Measurements from ENCODE around the gene DUSP28. TPM values are rescaled to one million over a fixed set of nuclear protein-coding genes. Genes with fewer than 3 reads are reported as not detected.

DUSP28 gene
- total and polyA plus RNA-seq, 10 of the 15 experiments (the other 5 are each of a cell fraction or from before 2014, with no cell fraction given) = 2.5 to 12.5 (median 6.4) TPM

- 0 out of 4 replicates have a peak, but pooled peaks cover 0 to 1% of the 10 kb centered on the region in 2 experiments for H3K36me3 ChIP-seq (ENCODE audit: control insufficient read depth in 2 of 2, insufficient read depth in 2 of 2, low read length in 1 of 2)
- peak overlapping the region; percentile 75 for H3K4me2 ChIP-seq (ENCODE audit: control insufficient read depth, insufficient read depth)
- TF ChIP-seq BCL11A (IDR thresholded peaks at IDR 0.05; ENCODE audit: low read depth, low read length) (no peak), NR2C1 (IDR thresholded peaks at IDR 0.05) (no peak), ZNF24 (IDR thresholded peaks at IDR 0.05) (no peak), SREBF2 (IDR thresholded peaks at IDR 0.05; ENCODE audit: low read length) (no peak), ZBTB33 (IDR thresholded peaks at IDR 0.05) (no peak), HDAC6 (IDR thresholded peaks at IDR 0.05; ENCODE audit: unreplicated experiment) (no peak), HDAC2 (IDR thresholded peaks at IDR 0.05) (no peak), ZBTB40 (IDR thresholded peaks at IDR 0.05; ENCODE audit: borderline replicate concordance) (no peak), PKNOX1 (IDR thresholded peaks at IDR 0.05) (no peak)
- FAIRE-seq = peak; percentile 31
- H3K9ac ChIP-seq (ENCODE audit: control insufficient read depth, insufficient read depth, low read length) = peak overlapping the region; percentile 72
- DNase-seq (ENCODE audit: low read depth, low spot score) = no peak
- H3K4me3 ChIP-seq = peak overlapping the region; percentile 96
- H4K20me1 ChIP-seq (ENCODE audit: control insufficient read depth, insufficient read depth) = no peaks in the 10 kb centered on the region; the same call in 1 of the 2 replicates
- RAD21 ChIA-PET (ENCODE audit: unreplicated experiment) = interaction anchor here (1.7 kb wide), 1 partner anchor 18 kb away, joined by 7 read pairs; the partner anchor contains the start of gene CAPN10
- no peaks in the 10 kb centered on the region for H3K9me3 ChIP-seq (replicated peaks; ENCODE audit: control insufficient read depth, insufficient read depth, low read length)
- in situ Hi-C loops (cut with MboI) (no loop called here), intact Hi-C loops (cut with micrococcal nuclease; ENCODE audit: unreplicated experiment) (loop anchor here (5.0 kb wide), 1 partner anchor 57 kb away; no protein-coding TSS in a partner anchor)
- CTCF ChIA-PET = interaction anchor here (1.7 to 2.1 kb wide), 2 partner anchors 10 to 16 kb away, joined by 11 to 16 read pairs; partner anchors contain the start of gene CAPN10
- peaks cover 34% of the 10 kb centered on the region for H3K79me2 ChIP-seq (ENCODE audit: control insufficient read depth, insufficient read depth, low read length)
- WGBS (ENCODE audit: insufficient coverage, insufficient replicate concordance, low lambda C conversion rate, missing lambda C conversion rate) = 32% methylated on average over 9 of the region's 9 CpGs
- H3K4me1 ChIP-seq (ENCODE audit: control insufficient read depth, insufficient read depth, low read length) = peaks cover 41% of the 10 kb centered on the region
- SMC1A ChIA-PET (ENCODE audit: uncharacterized antibody, unreplicated experiment) = interaction anchor here (1.0 to 1.2 kb wide), 2 partner anchors 10 to 17 kb away, joined by 3 to 6 read pairs; partner anchors contain the start of gene CAPN10
- ATAC-seq = no peak
- no peak overlapping the region for H2AFZ ChIP-seq (ENCODE audit: control insufficient read depth, low read depth, low read length)
- peak overlapping the region; percentile 68; the same call in 1 of the 2 replicates for H3K27ac ChIP-seq (ENCODE audit: control insufficient read depth, insufficient read depth)
- TSS peak; percentile 62 for BruUV-seq (replicated peaks)
- POLR2A ChIA-PET = interaction anchor here (1.2 to 1.5 kb wide), 3 partner anchors 9 to 17 kb away, joined by 3 to 9 read pairs (median 4); partner anchors contain the start of gene CAPN10
- H3K27me3 ChIP-seq (replicated peaks in 1 of 2; ENCODE audit: control insufficient read depth in 2 of 2, insufficient read depth in 2 of 2, low read length in 1 of 2) = no peaks in the 10 kb centered on the region
These were observed 9.4 kb downstream of the DUSP28 start for GRCh38 chr2:240569523-240569997.
